HUES64 (cell line): ENCODE measurements around the gene EVA1B.

Source experiments
- H3K27ac ChIP-seq: 2 replicates; pipeline ENCODE4 v1.7.0; 2013; ENCODE audit warnings: low read depth, low read length, inconsistent platforms
- H3K27me3 ChIP-seq: 2 replicates; pipeline ENCODE4 v1.6.1; 2013; ENCODE audit warnings: mild to moderate bottlenecking, low read length; ENCODE audit not compliant: insufficient read depth
- H3K36me3 ChIP-seq: 2 replicates; pipeline ENCODE4 v1.6.1; 2013; ENCODE audit warnings: mild to moderate bottlenecking, low read length; ENCODE audit not compliant: insufficient read depth
- H3K4me1 ChIP-seq: 2 replicates; pipeline ENCODE4 v1.6.1; 2013; ENCODE audit warnings: mild to moderate bottlenecking, low read length, moderate library complexity; ENCODE audit not compliant: insufficient read depth
- H3K4me3 ChIP-seq: 2 replicates; pipeline ENCODE4 v1.5.1; 2013; ENCODE audit warnings: mild to moderate bottlenecking, low read length, moderate library complexity
- H3K9ac ChIP-seq: 2 replicates; pipeline ENCODE4 v1.6.1; 2013; ENCODE audit warnings: mild to moderate bottlenecking, low read depth, low read length
- H3K9me3 ChIP-seq: 2 replicates; pipeline ENCODE4 v1.6.1; 2013; ENCODE audit warnings: low read depth, low read length; ENCODE audit not compliant: insufficient read depth
- WGBS: fragments of 150-250, 120-280 bp; methylation state at CpG from one replicate; pipeline ENCODE4 v1.1.7; 2013; ENCODE audit warnings: missing lambda C conversion rate; 5-methylcytosine and 5-hydroxymethylcytosine counted together

EVA1B gene

DNA sequence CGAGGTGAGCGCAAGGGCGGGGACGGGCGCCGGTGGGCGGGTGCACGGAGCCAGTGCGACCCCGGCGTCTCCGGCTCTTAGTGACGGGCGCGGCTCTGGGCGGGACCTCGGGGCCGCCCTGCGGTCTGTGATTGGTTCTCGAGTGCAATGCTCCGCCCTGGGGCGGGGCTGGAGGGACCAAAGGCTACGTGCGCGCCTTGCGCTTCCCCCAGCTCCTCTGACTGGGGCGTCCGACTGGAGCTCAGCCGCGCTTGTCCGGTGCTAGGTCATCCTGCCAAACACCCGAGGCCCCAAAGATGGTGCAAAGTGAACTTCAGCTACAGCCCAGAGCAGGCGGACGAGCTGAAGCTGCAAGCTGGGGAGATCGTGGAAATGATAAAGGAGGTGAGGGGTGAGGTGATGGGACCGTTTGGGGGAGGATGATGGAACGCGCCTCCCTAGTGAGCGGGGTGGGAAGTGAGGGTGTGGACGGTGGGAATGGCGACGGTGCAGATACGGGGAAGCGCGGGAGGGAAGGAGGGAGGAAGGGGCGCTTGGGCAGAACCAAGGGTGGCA lies 16.5 kb downstream of the EVA1B start:
- H3K9ac ChIP-seq, result peak overlapping the region; percentile 64
- H3K27ac ChIP-seq, result no peak overlapping the region
- no peaks in the 10 kb centered on the region for H3K27me3 ChIP-seq
- peaks cover 16% of the 10 kb centered on the region for H3K4me1 ChIP-seq
- WGBS, result 2% methylated on average over 46 of the region's 46 CpGs
- no peaks in the 10 kb centered on the region for H3K9me3 ChIP-seq
- peaks cover 52% of the 10 kb centered on the region for H3K36me3 ChIP-seq
- peak overlapping the region; percentile 70 for H3K4me3 ChIP-seq

DNA sequence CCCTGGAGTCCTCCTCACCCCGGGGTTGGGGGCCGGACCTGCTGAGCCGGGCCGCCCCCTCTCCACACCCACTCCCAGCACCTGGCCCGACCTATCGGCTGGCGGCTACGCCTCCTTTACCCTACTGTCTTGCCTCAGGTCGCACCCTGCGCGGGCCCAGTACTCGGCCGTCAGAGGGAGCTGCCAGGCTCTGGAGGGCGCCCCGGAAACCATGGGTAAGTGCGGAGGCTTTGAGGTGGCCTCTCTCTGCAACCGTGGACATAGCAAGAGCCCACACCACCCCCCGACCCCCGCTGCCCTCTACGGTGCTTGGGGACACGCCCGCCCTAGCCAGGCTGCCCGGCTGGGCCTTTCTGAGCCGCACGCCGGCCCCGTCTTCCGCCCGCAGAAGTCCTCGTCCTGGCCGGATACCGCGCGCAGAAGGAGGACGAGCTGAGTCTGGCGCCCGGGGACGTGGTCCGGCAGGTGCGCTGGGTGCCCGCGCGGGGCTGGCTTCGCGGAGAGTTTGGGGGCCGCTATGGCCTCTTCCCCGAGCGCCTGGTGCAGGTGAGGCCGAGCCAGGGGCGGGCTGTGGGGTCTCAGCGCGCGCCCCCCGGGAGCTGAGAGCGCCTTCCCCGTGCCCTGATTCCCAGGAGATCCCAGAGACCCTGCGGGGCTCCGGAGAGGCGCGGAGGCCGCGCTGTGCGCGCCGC lies 17.1 kb downstream of the EVA1B start, which contains the start of gene SH3D21:
Gene SH3D21, plus strand, starts transcription at position 159 of the 692 bp plus-strand sequence. Its CDS starts 53 bp downstream, at position 212.
- H3K27ac ChIP-seq, result peak within 1 kb of the TSS; percentile 78; the same call in 1 of the 2 replicates
- H3K27me3 ChIP-seq, result no peaks in the 10 kb centered on the region
- H3K4me3 ChIP-seq, result peak within 1 kb of the TSS; percentile 70
- H3K9me3 ChIP-seq, result no peaks in the 10 kb centered on the region
- peak within 1 kb of the TSS; percentile 64 for H3K9ac ChIP-seq
- H3K4me1 ChIP-seq, result peaks cover 16% of the 10 kb centered on the region
- H3K36me3 ChIP-seq, result peaks cover 55% of the 10 kb centered on the region
- 1% methylated on average over 65 of the region's 65 CpGs for WGBS

DNA sequence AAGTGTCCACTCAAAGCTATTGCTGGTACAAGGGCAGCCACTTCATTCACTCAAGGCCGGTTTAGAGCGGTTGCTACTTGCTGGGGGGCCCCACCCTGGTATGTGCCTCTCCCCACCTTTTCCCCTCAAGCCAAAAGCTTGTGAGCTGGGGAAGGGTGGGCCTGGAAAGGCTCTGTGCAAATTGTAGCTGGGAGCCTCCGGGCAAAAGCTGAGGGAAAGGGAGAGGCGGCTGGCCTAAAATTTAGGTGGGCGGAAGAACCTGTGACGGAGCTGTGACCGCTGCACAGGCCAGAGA lies 17.6 kb downstream of the EVA1B start:
- H3K27ac ChIP-seq, result peak overlapping the region; percentile 74; the same call in 1 of the 2 replicates
- peaks cover 16% of the 10 kb centered on the region for H3K4me1 ChIP-seq
- peak overlapping the region; percentile 64; the same call in 1 of the 2 replicates for H3K9ac ChIP-seq
- no peaks in the 10 kb centered on the region for H3K27me3 ChIP-seq
- 27% methylated on average over 7 of the region's 7 CpGs for WGBS
- peaks cover 60% of the 10 kb centered on the region for H3K36me3 ChIP-seq
- peak overlapping the region; percentile 70 for H3K4me3 ChIP-seq
- no peaks in the 10 kb centered on the region for H3K9me3 ChIP-seq

DNA sequence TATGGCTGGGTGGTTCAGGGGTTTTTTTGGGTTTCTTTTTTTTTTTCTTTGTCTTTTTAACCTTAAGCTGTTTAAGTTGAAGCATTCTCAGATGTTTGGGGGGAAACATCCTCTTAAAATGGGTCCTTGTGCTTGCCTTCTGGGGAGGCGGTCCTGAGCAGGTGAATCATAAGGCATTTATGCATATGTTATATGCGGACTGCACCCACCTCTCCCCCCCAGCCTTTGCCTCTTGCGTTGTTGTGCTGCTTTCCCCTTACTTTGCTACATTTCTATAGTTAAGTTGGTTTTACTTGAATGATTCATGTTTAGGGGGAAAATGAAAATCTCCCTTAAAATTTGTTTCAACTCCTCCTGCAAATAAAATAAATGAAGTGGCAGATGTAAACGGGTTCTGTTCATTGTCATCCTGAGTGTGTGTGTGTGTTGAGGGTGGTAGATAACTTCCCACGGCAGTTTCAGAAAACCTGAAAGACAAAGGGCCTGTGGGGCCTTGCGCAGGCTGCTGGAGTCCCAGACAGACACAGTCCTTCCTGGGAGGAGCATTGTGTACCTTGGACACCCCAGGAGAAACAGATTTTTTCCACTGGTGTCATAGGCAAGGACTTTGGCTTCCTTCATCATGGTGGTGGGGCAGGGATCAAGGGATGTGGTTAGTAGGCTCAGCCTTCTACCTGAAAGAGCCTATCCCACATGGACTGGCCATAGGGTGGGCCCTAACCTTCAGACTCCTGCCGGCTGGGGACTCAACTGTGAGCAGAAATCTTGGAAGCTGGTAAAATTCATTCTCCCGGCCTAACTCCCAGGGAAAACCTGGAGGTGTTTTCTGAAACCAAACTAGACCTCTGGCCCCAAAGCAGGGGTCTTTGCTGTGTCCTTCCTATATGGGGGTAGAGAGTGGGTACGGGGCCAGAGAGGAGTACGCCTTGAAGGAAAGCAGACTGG lies 18.2 kb downstream of the EVA1B start:
- Histone ChIP-seq H3K27ac (peak overlapping the region; percentile 74; the same call in 1 of the 2 replicates), H3K9me3 (no peaks in the 10 kb centered on the region), H3K4me1 (peaks cover 16% of the 10 kb centered on the region), H3K27me3 (no peaks in the 10 kb centered on the region), H3K9ac (peak overlapping the region; percentile 64; the same call in 1 of the 2 replicates), H3K4me3 (peak overlapping the region; percentile 70), H3K36me3 (peaks cover 62% of the 10 kb centered on the region)
- WGBS, result 94% methylated on average over 9 of the region's 10 CpGs

- no peaks in the 10 kb centered on the region for H3K27me3 ChIP-seq
- H3K9ac ChIP-seq, result no peak overlapping the region
- H3K4me1 ChIP-seq, result peaks cover 16% of the 10 kb centered on the region
- 90% methylated on average over 6 of the region's 7 CpGs for WGBS
- no peak overlapping the region for H3K27ac ChIP-seq
- no peak overlapping the region for H3K4me3 ChIP-seq
- H3K36me3 ChIP-seq, result peaks cover 65% of the 10 kb centered on the region
- no peaks in the 10 kb centered on the region for H3K9me3 ChIP-seq
Measured at GRCh38 chr1:36304521-36304920, 18.9 kb downstream of the EVA1B start.

GRCh38 chr1:36303650-36304360 lies 19.6 kb downstream of the EVA1B start:
- Histone ChIP-seq H3K4me1 (peaks cover 16% of the 10 kb centered on the region), H3K27me3 (no peaks in the 10 kb centered on the region), H3K36me3 (peaks cover 63% of the 10 kb centered on the region), H3K27ac (no peak overlapping the region), H3K9me3 (no peaks in the 10 kb centered on the region), H3K4me3 (no peak overlapping the region), H3K9ac (no peak overlapping the region)
- 94% methylated on average over 22 of the region's 23 CpGs for WGBS

GRCh38 chr1:36303244-36303643 lies 20.2 kb downstream of the EVA1B start:
- H3K4me3 ChIP-seq, result no peak overlapping the region
- no peaks in the 10 kb centered on the region for H3K27me3 ChIP-seq
- H3K4me1 ChIP-seq, result peaks cover 16% of the 10 kb centered on the region
- 97% methylated on average over 5 of the region's 5 CpGs for WGBS
- H3K27ac ChIP-seq, result no peak overlapping the region
- H3K9ac ChIP-seq, result no peak overlapping the region
- H3K9me3 ChIP-seq, result no peaks in the 10 kb centered on the region
- H3K36me3 ChIP-seq, result peaks cover 65% of the 10 kb centered on the region

DNA sequence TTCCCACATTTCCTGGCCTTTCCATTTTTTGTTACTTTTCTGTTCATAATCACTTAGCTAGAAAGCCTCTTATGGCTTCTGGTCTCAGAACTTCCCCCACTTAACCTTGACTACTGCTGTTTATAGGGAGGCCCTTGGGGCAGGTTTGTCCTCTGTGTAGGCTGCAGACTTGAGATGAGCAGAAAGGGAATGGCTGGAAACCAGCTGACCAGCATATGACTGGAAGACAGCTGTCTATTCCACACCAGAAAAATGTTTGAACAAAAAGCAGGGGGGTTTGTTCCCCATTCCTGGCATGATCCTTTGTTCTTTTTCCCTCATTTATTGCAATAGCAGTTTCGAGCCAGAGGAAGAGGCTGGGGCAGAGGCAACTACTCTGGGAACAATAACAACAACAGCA lies 22.2 kb downstream of the EVA1B start:
- Histone ChIP-seq H3K9me3 (no peaks in the 10 kb centered on the region), H3K4me3 (no peak overlapping the region), H3K27me3 (no peaks in the 10 kb centered on the region), H3K27ac (no peak overlapping the region), H3K4me1 (peaks cover 10% of the 10 kb centered on the region), H3K36me3 (peaks cover 83% of the 10 kb centered on the region), H3K9ac (no peak overlapping the region)
- 89% methylated on average over 1 of the region's 1 CpG for WGBS

GRCh38 chr1:36300526-36300925 lies 22.9 kb downstream of the EVA1B start:
- Histone ChIP-seq H3K36me3 (peaks cover 88% of the 10 kb centered on the region), H3K9ac (no peak overlapping the region), H3K4me1 (peaks cover 4% of the 10 kb centered on the region), H3K27me3 (no peaks in the 10 kb centered on the region), H3K4me3 (no peak overlapping the region), H3K27ac (no peak overlapping the region), H3K9me3 (no peaks in the 10 kb centered on the region)
- 92% methylated on average over 1 of the region's 1 CpG for WGBS

GRCh38 chr1:36298640-36299039 lies 24.8 kb downstream of the EVA1B start:
- Histone ChIP-seq H3K9me3 (no peaks in the 10 kb centered on the region), H3K27ac (no peak overlapping the region), H3K4me1 (no peaks in the 10 kb centered on the region), H3K36me3 (peaks cover 92% of the 10 kb centered on the region), H3K4me3 (no peak overlapping the region), H3K9ac (no peak overlapping the region), H3K27me3 (no peaks in the 10 kb centered on the region)
- 95% methylated on average over 5 of the region's 5 CpGs for WGBS
